MCF 10A (cell line): ENCODE measurements around the gene OXLD1. TPM values are rescaled to one million over a fixed set of nuclear protein-coding genes. Genes with fewer than 3 reads are reported as not detected.
A peak's percentile ranks its signal among the peaks of the same experiment; 100 is the strongest.

Experiments
- BruUV-seq: library from RNA; stranded (reverse); fragments of 400-500 nt; replicated peaks from 2 replicates; lab custom pipeline; 2021; lab: Mats Ljungman, UMichigan
- CTCF ChIA-PET: fragments of 300-600 bp; sonication (Branson Sonifier 250); formaldehyde crosslinking; extraction: SDS; loops from one replicate; lab custom pipeline; 2021; ENCODE audit warnings: antibody characterized with exemption, inconsistent platforms; lab: Yijun Ruan, JAX
- POLR2A ChIA-PET: fragments of 300-600, 350-650 bp; sonication (Branson Sonifier 250); formaldehyde crosslinking; extraction: SDS; loops from one replicate; lab custom pipeline; 2020; ENCODE audit warnings: antibody characterized with exemption, inconsistent platforms; lab: Yijun Ruan, JAX
- DNase-seq: peaks from one replicate; pipeline ENCODE4 v3.0.0-alpha.2; 2018; ENCODE audit not compliant: unreplicated experiment
- H3K27ac Mint-ChIP-seq: one replicate; pipeline ENCODE4 v1.8.0; 2022; ENCODE audit warnings: mild to moderate bottlenecking, low read depth, mixed read lengths; ENCODE audit not compliant: unreplicated experiment
- H3K27me3 Mint-ChIP-seq: one replicate; pipeline ENCODE4 v1.8.0; 2022; ENCODE audit warnings: mixed read lengths; ENCODE audit not compliant: insufficient read depth, unreplicated experiment
- H3K36me3 Mint-ChIP-seq: one replicate; pipeline ENCODE4 v1.8.0; 2022; ENCODE audit warnings: mild to moderate bottlenecking, moderate library complexity, mixed read lengths; ENCODE audit not compliant: insufficient read depth, unreplicated experiment
- H3K4me1 Mint-ChIP-seq: one replicate; pipeline ENCODE4 v1.8.0; 2022; ENCODE audit warnings: mixed read lengths; ENCODE audit not compliant: insufficient read depth, unreplicated experiment
- H3K4me3 Mint-ChIP-seq: one replicate; pipeline ENCODE4 v1.8.0; 2022; ENCODE audit warnings: mild to moderate bottlenecking, moderate library complexity, mixed read lengths; ENCODE audit not compliant: unreplicated experiment
- H3K9me3 Mint-ChIP-seq: one replicate; pipeline ENCODE4 v1.8.0; 2022; ENCODE audit warnings: mixed read lengths; ENCODE audit not compliant: unreplicated experiment
- CTCF ChIP-seq: fragments of 200-600 bp; IDR thresholded peaks from one replicate; pipeline ENCODE4 v1.8.0; 2022; ENCODE audit warnings: antibody characterized with exemption, mild to moderate bottlenecking; ENCODE audit not compliant: unreplicated experiment
- intact Hi-C: fragments of 100-400 bp; cut with micrococcal nuclease; formaldehyde crosslinking; loops from 2 replicates; pipeline ENCODE4 v1.14.1; 2022
- total RNA-seq: library from RNA; stranded (reverse); gene quantifications from 2 replicates; pipeline ENCODE4 v1.2.3, GENCODE V29; 2022

The OXLD1 gene
- total RNA-seq, 1 experiment from 2014 or later, result 54.8 TPM

GRCh38 chr17:81713556-81714411 is 47.4 kb upstream of the OXLD1 start:
- DNase-seq, result no peak
- no TSS peak for BruUV-seq
- CTCF ChIA-PET, result interaction anchor here (0.6 to 1.4 kb wide), 4 partner anchors 8 to 30 kb away, joined by 3 to 6 read pairs (median 4); partner anchors contain the start of genes ARL16 and HGS
- H3K27ac Mint-ChIP-seq, result no peak overlapping the region
- intact Hi-C loops, result no loop called here
- peak overlapping the region; percentile 84 for H3K4me3 Mint-ChIP-seq
- H3K27me3 Mint-ChIP-seq, result no peaks in the 10 kb centered on the region
- POLR2A ChIA-PET, result interaction anchor here (0.5 to 6.0 kb wide), 8 partner anchors 9 to 290 kb away, joined by 3 to 63 read pairs (median 4); partner anchors contain the start of genes ARL16, HGS, MCRIP1 and MRPL12
- TF ChIP-seq CTCF, result no peak
- no peaks in the 10 kb centered on the region for H3K9me3 Mint-ChIP-seq
- peaks cover 6% of the 10 kb centered on the region for H3K4me1 Mint-ChIP-seq
- peaks cover 40% of the 10 kb centered on the region for H3K36me3 Mint-ChIP-seq

GRCh38 chr17:81713004-81713555 is 46.7 kb upstream of the OXLD1 start:
- ChIA-PET CTCF (interaction anchor here (0.6 to 1.4 kb wide), 5 partner anchors 9 to 141 kb away, joined by 3 to 6 read pairs (median 3); partner anchors contain the start of genes ARL16 and HGS), POLR2A (interaction anchor here (0.6 to 6.0 kb wide), 12 partner anchors 10 to 291 kb away, joined by 3 to 63 read pairs (median 5); partner anchors contain the start of genes ARL16, HGS, MCRIP1 and MRPL12)
- intact Hi-C loops, result no loop called here
- Mint-ChIP-seq H3K9me3 (no peaks in the 10 kb centered on the region), H3K27ac (peak overlapping the region; percentile 33), H3K4me3 (peak overlapping the region; percentile 84), H3K36me3 (peaks cover 42% of the 10 kb centered on the region), H3K27me3 (no peaks in the 10 kb centered on the region), H3K4me1 (peaks cover 6% of the 10 kb centered on the region)
- BruUV-seq, result no TSS peak
- TF ChIP-seq CTCF, result no peak
- no peak for DNase-seq

DNA sequence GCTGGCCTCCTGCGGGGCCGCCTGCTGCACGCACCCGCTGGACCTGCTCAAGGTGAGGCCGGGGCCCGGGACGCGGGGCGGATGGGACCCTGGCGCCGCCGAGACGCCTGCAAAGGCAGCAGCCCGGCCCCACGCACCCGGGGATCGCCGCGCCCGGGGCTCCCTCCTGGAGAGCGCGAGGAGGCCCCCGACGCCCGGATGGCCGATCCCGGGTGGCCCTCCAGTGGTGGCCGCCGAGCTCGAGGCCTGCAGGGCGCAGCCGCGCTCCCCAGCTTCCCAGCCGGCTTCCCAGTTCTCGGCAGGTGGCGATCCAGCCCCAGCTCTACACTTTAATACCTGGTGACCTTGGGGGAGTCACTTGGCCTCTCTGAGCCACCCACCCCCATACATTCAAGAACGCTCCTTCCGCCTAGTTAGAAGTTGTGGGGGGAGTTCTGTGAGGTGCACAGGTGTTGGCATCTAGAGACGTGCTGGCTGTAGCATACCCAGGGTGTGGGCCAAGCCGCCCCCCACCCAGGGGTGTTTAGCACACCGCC is 46.1 kb upstream of the OXLD1 start:
- no TSS peak for BruUV-seq
- Mint-ChIP-seq H3K36me3 (peaks cover 42% of the 10 kb centered on the region), H3K27ac (peak overlapping the region; percentile 33), H3K4me1 (peaks cover 6% of the 10 kb centered on the region), H3K27me3 (no peaks in the 10 kb centered on the region), H3K9me3 (no peaks in the 10 kb centered on the region), H3K4me3 (peak overlapping the region; percentile 84)
- DNase-seq, result peak; percentile 38
- TF ChIP-seq CTCF, result peak; percentile 24
- POLR2A ChIA-PET, result interaction anchor here (0.5 to 6.0 kb wide), 10 partner anchors 10 to 157 kb away, joined by 3 to 63 read pairs (median 5); partner anchors contain the start of genes ARL16, HGS, MCRIP1 and MRPL12
- CTCF ChIA-PET, result interaction anchor here (0.6 to 1.4 kb wide), 4 partner anchors 10 to 141 kb away, joined by 3 to 6 read pairs (median 4); no protein-coding TSS in a partner anchor
- intact Hi-C loops, result no loop called here
